Fibroblast of villous mesenchyme (primary cell): ENCODE results near the gene CDC42BPB. TPM values are rescaled to one million over a fixed set of nuclear protein-coding genes. Genes with fewer than 3 reads are reported as not detected.
"Not testable (repeated sequence)": the region's sequence is repeated elsewhere in the genome, so short reads cannot be mapped to it uniquely, and the experiment has no call there.

Experiments
- DNase-seq: peaks from one replicate; pipeline ENCODE4 v3.0.0-alpha.2; 2010; ENCODE audit warnings: low read depth
- H3K4me3 ChIP-seq: 2 replicates; pipeline ENCODE4 v1.5.1; 2011; ENCODE audit warnings: low read depth, mild to moderate bottlenecking, low read length
- total RNA-seq: library from RNA; depleted of rRNA; stranded (reverse); fragments of >200 nt; gene quantifications from 2 replicates; pipeline ENCODE4 v1.2.3, GENCODE V29; 2012
- TF ChIP-seq, protein P1 (sequence below): IDR thresholded peaks from 2 replicates; pipeline ENCODE4 v1.5.1; 2012; ENCODE audit warnings: low read depth, mild to moderate bottlenecking, low read length; ENCODE audit not compliant: insufficient read depth

CDC42BPB gene
- total RNA-seq, 1 donor, result 122 TPM

DNA sequence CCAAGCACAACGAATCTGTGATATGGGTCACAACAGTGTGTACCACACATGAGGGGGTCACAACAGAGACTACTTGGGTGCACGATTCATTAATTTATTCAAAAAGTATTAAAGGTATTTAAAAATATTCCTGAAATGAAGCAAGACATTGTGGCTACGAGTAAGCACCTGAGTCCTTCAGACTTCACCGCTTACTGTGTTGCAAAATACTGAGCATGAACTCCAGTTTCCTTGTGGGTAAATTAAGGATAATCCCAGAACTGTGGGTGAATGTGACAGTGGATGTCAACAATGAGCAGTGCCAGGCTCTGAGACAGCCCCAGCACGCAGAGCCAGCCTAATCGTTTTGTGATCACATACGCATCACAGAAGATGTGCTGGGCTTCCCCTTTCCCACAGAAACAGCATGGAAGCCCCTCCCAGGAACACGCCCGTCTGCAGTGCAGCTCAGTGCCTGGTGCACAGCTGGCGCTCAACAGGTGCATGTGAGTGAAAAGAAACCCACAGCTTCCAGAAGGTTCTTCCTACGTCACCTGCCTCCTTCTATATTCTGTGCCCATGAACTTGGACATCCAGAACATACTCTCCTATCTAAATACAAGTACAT, 29.1 kb downstream of the CDC42BPB start:
- no peak overlapping the region for H3K4me3 ChIP-seq
- no peak for DNase-seq
- TF ChIP-seq, protein P1, sequence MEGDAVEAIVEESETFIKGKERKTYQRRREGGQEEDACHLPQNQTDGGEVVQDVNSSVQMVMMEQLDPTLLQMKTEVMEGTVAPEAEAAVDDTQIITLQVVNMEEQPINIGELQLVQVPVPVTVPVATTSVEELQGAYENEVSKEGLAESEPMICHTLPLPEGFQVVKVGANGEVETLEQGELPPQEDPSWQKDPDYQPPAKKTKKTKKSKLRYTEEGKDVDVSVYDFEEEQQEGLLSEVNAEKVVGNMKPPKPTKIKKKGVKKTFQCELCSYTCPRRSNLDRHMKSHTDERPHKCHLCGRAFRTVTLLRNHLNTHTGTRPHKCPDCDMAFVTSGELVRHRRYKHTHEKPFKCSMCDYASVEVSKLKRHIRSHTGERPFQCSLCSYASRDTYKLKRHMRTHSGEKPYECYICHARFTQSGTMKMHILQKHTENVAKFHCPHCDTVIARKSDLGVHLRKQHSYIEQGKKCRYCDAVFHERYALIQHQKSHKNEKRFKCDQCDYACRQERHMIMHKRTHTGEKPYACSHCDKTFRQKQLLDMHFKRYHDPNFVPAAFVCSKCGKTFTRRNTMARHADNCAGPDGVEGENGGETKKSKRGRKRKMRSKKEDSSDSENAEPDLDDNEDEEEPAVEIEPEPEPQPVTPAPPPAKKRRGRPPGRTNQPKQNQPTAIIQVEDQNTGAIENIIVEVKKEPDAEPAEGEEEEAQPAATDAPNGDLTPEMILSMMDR, result no peak

DNA sequence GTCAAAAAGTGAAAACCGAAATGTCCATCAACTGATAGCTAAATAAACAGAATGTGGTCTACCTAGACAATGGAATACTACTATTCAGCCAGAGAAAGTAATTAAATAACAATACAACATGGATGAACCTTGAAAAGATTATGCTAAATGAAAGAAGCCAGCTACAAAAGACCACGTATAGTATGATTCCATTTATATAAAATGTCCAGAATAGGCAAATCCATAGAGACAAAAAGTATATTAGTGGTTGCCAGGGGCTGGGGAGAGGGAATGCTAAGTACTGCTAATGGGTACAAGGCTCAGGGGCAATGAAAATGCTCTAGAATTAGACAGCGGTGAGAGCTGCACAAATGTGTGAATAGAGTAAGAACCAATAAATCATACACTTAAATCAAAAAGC, 29.9 kb downstream of the CDC42BPB start:
- TF ChIP-seq, protein P1, result no peak
- H3K4me3 ChIP-seq, result no peak overlapping the region
- no peak for DNase-seq

DNA sequence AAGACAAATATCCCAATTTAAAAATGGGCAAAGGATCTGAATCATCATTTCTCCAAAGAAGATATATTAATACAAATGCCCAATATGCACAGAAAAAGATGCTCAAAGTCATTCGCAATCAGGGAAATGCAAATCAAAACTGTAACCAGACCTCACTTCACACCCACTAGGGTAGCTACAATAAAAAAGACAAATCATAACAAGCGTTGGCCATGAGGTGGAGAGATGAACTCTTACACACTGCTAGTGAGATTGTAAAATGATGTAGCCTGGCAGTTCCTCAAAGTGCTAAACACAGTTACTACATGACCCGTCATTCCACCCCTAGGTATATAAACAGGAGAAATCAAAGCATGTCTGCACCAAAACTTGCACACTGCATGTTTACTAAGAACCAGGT, 30.4 kb downstream of the CDC42BPB start:
- TF ChIP-seq, protein P1, result no peak
- DNase-seq, result no peak

DNA sequence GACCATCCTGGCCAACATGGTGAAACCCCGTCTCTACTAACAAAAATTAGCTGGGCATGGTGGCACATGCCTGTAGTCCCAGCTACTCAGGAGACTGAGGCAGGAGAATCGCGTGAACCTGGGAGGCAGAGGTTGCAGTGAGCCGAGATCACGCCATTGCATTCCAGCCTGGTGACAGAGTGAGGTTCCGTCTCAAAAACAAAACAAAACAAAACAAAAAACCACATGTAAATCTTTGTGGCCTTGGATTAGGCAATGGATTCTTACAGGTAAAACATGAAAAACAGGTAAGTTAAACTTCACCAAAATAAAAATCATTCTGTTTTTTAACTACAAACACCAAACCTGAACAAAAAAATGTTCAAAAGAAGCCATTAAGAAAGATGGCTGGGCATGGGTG, 31.2 kb downstream of the CDC42BPB start:
- DNase-seq, H3K4me3 ChIP-seq: not testable (repeated sequence)

More for the DNA sequence above, 30.4 kb downstream of the CDC42BPB start:
- H3K4me3 ChIP-seq, result no peak overlapping the region

DNA sequence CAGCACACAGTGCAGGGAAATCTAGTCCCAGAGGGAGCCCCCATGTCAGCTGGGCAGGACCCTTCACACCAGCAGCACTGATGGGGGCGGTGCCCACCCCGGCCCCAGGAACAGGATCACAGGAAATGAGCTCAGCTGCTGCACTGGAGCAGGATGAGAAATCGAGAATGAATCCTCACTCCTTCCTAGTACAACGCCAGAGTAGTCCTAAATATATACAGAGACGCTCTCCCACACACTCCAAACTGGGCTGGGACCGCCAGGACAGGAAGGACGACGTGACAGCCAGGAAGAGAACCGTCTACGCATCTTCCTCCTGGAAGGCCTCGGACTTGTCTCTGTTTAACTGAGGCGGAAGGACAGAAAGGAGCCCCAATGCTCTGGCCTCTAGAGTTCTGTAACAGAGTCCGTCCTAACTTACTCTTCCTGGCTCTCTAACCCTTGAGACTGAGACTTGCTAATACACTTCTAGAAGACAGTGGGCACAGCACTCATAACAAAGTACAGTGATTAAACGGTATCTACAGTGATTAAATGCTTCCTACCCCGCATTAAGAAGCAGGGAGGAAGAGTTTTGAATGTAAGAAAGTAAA, 33.4 kb downstream of the CDC42BPB start:
- TF ChIP-seq, protein P1, result no peak
- peak overlapping the region; percentile 26 for H3K4me3 ChIP-seq
- DNase-seq, result peak; percentile 78

DNA sequence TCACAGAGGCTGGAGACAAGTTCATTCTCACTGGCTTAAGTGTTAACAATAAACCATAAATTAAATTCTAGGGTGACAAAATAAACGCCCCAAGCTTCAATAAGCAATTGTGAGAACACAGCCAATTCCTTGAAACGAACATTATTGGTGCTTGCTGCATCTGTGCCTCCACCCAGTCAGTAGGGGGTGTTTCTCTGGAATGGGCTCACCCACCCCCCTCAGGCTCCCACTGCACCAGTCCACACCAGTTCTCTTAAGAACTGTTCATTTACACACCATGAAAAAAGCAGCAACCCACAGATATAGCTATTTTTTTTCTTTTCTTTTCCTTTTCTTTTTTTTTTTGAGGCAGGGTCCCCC, 34.7 kb downstream of the CDC42BPB start:
- DNase-seq, result no peak
- no peak overlapping the region for H3K4me3 ChIP-seq
- TF ChIP-seq, protein P1, result no peak

DNA sequence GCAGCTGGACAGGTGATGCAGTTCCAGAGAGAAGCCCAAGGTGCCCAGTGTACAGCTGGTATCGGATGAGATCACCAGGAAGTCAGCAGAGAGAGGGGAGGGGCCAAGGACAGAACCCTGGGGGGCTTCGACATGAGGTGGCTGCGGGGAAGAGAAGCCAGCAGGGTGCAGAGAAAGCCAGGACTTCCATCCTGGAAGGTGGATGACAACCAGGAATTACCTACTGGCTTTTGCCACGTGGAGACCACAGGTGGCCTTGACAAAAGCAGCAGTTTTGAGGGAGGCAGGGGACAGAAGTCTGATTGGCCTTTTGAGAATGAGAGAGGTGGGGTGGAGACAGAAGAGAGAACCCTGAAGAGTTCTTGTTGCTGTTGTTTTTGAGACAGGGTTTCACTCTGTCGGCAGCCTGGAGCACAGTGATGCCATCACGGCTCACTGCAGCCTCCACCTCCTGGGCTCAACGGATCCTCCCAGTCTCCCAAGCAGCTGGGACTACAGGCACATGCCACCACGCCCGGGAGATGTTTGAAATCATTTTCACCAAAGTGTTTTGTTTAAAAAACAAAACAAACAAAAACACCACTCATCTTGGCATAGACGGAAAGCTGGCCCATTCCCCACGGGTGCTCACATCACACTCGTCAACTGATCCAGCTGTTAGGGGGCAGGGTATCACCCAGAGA, 35.2 kb downstream of the CDC42BPB start:
- no peak overlapping the region for H3K4me3 ChIP-seq
- peak; percentile 53 for DNase-seq
- TF ChIP-seq, protein P1, result no peak
